Fibroblast of lung (primary cell): ENCODE results near the gene SH3D21. TPM values are rescaled to one million over a fixed set of nuclear protein-coding genes. Genes with fewer than 3 reads are reported as not detected.

Experiments used
- DNase-seq, 2 donors: peaks; one replicate each; pipeline versions ENCODE4 v3.0.0 to v3.0.0-alpha.2; 2010; ENCODE audit warnings: low read depth in 2 of 2
- H2AFZ ChIP-seq: 2 replicates; pipeline ENCODE4 v1.5.1; 2012; ENCODE audit warnings: low read length, control low read depth, inconsistent platforms
- H3K27ac ChIP-seq: 2 replicates; pipeline ENCODE4 v1.5.1; 2011; ENCODE audit warnings: low read length, control low read depth; ENCODE audit not compliant: insufficient read depth
- H3K27me3 ChIP-seq: 2 replicates; pipeline ENCODE4 v1.5.1; 2011; ENCODE audit warnings: mild to moderate bottlenecking, low read length; ENCODE audit not compliant: control insufficient read depth, insufficient read depth
- H3K36me3 ChIP-seq: 2 replicates; pipeline ENCODE4 v1.5.1; 2011; ENCODE audit warnings: low read length; ENCODE audit not compliant: control insufficient read depth, insufficient read depth
- H3K4me1 ChIP-seq: 2 replicates; pipeline ENCODE4 v1.5.1; 2011; ENCODE audit warnings: low read length; ENCODE audit not compliant: control insufficient read depth, insufficient read depth; ENCODE audit errors: extremely low read depth
- H3K4me2 ChIP-seq: 2 replicates; pipeline ENCODE4 v1.5.1; 2011; ENCODE audit warnings: low read length, control low read depth; ENCODE audit not compliant: insufficient read depth; ENCODE audit errors: extremely low read depth
- H3K4me3 ChIP-seq, 4 experiments: fragments of 200-600 bp in 1 of 4; sonication (generic) in 1 of 4; replicated peaks in 1 of 4; 2 replicates each; pipeline ENCODE4 v1.5.1; 2011 to 2016; ENCODE audit warnings: low read length in 4 of 4, low read depth in 3 of 4, mild to moderate bottlenecking in 3 of 4, control low read depth in 2 of 4, inconsistent platforms in 1 of 4, mixed read lengths in 1 of 4; ENCODE audit not compliant: insufficient read depth in 1 of 4; ENCODE audit errors: control extremely low read depth in 1 of 4
- H3K79me2 ChIP-seq: 2 replicates; pipeline ENCODE4 v1.5.1; 2012; ENCODE audit warnings: mild to moderate bottlenecking, low read length, inconsistent platforms; ENCODE audit not compliant: control insufficient read depth, insufficient read depth
- H3K9ac ChIP-seq: 2 replicates; pipeline ENCODE4 v1.5.1; 2011; ENCODE audit warnings: mild to moderate bottlenecking, low read length, control low read depth; ENCODE audit not compliant: insufficient read depth
- H3K9me3 ChIP-seq: 2 replicates; pipeline ENCODE4 v1.5.1; 2012; ENCODE audit warnings: low read depth, low read length; ENCODE audit not compliant: control insufficient read depth, insufficient read depth
- H4K20me1 ChIP-seq: 2 replicates; pipeline ENCODE4 v1.5.1; 2011; ENCODE audit warnings: low read length; ENCODE audit not compliant: control insufficient read depth, insufficient read depth; ENCODE audit errors: extremely low read depth
- EZH2 ChIP-seq: IDR thresholded peaks from 2 replicates; pipeline ENCODE4 v1.5.1; 2012; ENCODE audit warnings: low read length, control low read depth, mild to moderate bottlenecking; ENCODE audit errors: missing control alignments
- polyA plus RNA-seq, 2 donors: library from polyadenylated mRNA; depleted of rRNA in 1 of 2; stranded (reverse) in 1 of 2; unstranded in 1 of 2; fragments of >200 nt; gene quantifications; 2 replicates each; pipeline ENCODE4 v1.2.1, GENCODE V29; 2011 to 2012; ENCODE audit warnings: missing spikeins in 1 of 2
- total RNA-seq: library from RNA; depleted of rRNA; stranded (reverse); fragments of >200 nt; gene quantifications from 2 replicates; pipeline ENCODE4 v1.2.1, GENCODE V29; 2014
- TF ChIP-seq, protein P1 (sequence below), 2 donors: IDR thresholded peaks in 1 of 2; conservative IDR thresholded peaks in 1 of 2; 1 replicate in 1 of 2; 2 replicates in 1 of 2; pipeline ENCODE4 v1.5.1; 2011 to 2012; ENCODE audit warnings: low read length in 2 of 2, control low read depth in 1 of 2, inconsistent platforms in 1 of 2, low read depth in 1 of 2, mild to moderate bottlenecking in 1 of 2

Gene SH3D21
- total and polyA plus RNA-seq, 2 donors (not counting 1 experiment from before 2014, with no cell fraction given): 1.9 to 3.3 TPM

- TF ChIP-seq EZH2: no peak
- TF ChIP-seq, protein P1, sequence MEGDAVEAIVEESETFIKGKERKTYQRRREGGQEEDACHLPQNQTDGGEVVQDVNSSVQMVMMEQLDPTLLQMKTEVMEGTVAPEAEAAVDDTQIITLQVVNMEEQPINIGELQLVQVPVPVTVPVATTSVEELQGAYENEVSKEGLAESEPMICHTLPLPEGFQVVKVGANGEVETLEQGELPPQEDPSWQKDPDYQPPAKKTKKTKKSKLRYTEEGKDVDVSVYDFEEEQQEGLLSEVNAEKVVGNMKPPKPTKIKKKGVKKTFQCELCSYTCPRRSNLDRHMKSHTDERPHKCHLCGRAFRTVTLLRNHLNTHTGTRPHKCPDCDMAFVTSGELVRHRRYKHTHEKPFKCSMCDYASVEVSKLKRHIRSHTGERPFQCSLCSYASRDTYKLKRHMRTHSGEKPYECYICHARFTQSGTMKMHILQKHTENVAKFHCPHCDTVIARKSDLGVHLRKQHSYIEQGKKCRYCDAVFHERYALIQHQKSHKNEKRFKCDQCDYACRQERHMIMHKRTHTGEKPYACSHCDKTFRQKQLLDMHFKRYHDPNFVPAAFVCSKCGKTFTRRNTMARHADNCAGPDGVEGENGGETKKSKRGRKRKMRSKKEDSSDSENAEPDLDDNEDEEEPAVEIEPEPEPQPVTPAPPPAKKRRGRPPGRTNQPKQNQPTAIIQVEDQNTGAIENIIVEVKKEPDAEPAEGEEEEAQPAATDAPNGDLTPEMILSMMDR (conservative IDR thresholded peaks at IDR 0.05 in 1 of 2, IDR thresholded peaks at IDR 0.05 in 1 of 2; ENCODE audit: low read depth in 1 of 2, low read length in 2 of 2): no peak
- H3K4me2 ChIP-seq: no peak overlapping the region
These were observed 47.2 kb upstream of the SH3D21 start for GRCh38 chr1:36258960-36259344.

DNA sequence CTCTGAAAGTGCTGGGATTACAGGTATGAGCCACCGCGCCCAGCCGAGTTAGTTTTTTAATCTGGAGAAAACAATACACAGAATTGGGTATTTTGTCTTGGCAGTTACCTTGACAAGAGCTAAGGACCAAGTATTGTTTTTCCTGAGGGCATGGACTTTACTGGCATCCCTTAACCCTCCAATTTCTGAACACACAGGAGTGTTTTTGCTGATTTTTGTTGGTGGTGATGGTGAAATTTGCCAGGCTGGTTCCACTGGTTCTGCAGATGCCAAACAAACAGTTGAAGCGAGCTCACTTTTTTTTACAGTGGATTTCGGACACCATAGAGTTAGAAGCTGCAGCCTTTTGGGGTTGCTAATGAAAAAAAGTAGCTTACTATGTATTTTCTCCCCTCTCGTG lies 37.2 kb upstream of the SH3D21 start:
- Histone ChIP-seq H2AFZ (no peak overlapping the region), H4K20me1 (no peaks in the 10 kb centered on the region), H3K27me3 (no peaks in the 10 kb centered on the region), H3K9ac (no peak overlapping the region), H3K27ac (no peak overlapping the region), H3K4me1 (no peaks in the 10 kb centered on the region), H3K4me3 (no peak overlapping the region), H3K4me2 (no peak overlapping the region), H3K9me3 (no peaks in the 10 kb centered on the region), H3K79me2 (peaks cover 65% of the 10 kb centered on the region), H3K36me3 (peaks cover 7% of the 10 kb centered on the region)
- TF ChIP-seq, protein P1 (conservative IDR thresholded peaks at IDR 0.05 in 1 of 2, IDR thresholded peaks at IDR 0.05 in 1 of 2; ENCODE audit: low read depth in 1 of 2, low read length in 2 of 2): no peak
- no peak for DNase-seq

More at GRCh38 chr1:36258960-36259344, 47.2 kb upstream of the SH3D21 start:
- peak; percentile 27 to 57 for DNase-seq
- peaks cover 1% of the 10 kb centered on the region for H3K36me3 ChIP-seq
- H3K4me3 ChIP-seq: no peak overlapping the region
- H3K79me2 ChIP-seq: peaks cover 75% of the 10 kb centered on the region
- no peak overlapping the region for H3K27ac ChIP-seq
- H4K20me1 ChIP-seq: peaks cover 3% of the 10 kb centered on the region
- H3K4me1 ChIP-seq: peaks cover 3% of the 10 kb centered on the region
- no peaks in the 10 kb centered on the region for H3K9me3 ChIP-seq
- no peak overlapping the region for H3K9ac ChIP-seq
- no peaks in the 10 kb centered on the region for H3K27me3 ChIP-seq
- no peak overlapping the region for H2AFZ ChIP-seq

- peak; percentile 24 to 28 for DNase-seq
- no peak overlapping the region for H3K4me2 ChIP-seq
- no peak overlapping the region for H3K9ac ChIP-seq
- no peak for TF ChIP-seq EZH2
- TF ChIP-seq, protein P1 (conservative IDR thresholded peaks at IDR 0.05 in 1 of 2, IDR thresholded peaks at IDR 0.05 in 1 of 2; ENCODE audit: low read depth in 1 of 2, low read length in 2 of 2): no peak
- H4K20me1 ChIP-seq: no peaks in the 10 kb centered on the region
- H2AFZ ChIP-seq: no peak overlapping the region
- no peaks in the 10 kb centered on the region for H3K4me1 ChIP-seq
- H3K79me2 ChIP-seq: peaks cover 62% of the 10 kb centered on the region
- H3K36me3 ChIP-seq: peaks cover 7% of the 10 kb centered on the region
- no peak overlapping the region for H3K27ac ChIP-seq
- no peaks in the 10 kb centered on the region for H3K9me3 ChIP-seq
- no peaks in the 10 kb centered on the region for H3K27me3 ChIP-seq
- no peak overlapping the region for H3K4me3 ChIP-seq
These were observed 36.7 kb upstream of the SH3D21 start for GRCh38 chr1:36269408-36269838.
